ENCODE data around the gene CFAP299.

Gene CFAP299

DNA sequence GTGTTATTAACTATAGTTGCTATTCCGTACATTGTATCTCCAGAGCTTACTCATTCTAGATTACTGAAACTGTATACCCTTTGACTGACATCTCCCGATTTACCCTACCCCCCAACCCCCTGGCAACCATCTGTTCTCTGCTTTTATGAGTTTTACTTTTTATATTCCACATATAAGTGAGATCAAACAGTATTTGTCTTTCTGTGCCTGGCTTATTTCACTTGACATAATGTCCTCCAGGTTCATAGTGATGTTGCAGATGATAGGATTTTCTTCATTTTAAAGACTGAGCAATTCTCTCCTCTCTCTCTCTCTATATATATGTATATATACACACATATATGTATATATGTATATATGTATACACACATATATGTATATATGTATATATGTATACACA, 54.6 kb downstream of the CFAP299 start:
- no peak overlapping the region for H3K9ac ChIP-seq (ENCODE audit: low read depth, low read length, poor library complexity)
- no peak overlapping the region for H3K4me3 ChIP-seq (ENCODE audit: low read length in 2 of 2)
- H3K4me1 ChIP-seq (ENCODE audit: control insufficient read depth in 2 of 2, insufficient read depth in 1 of 2, low read depth in 1 of 2, low read length in 2 of 2): no peaks in the 10 kb centered on the region
- no peak overlapping the region for H3K14ac ChIP-seq (ENCODE audit: low read length)
- H2AFZ ChIP-seq (ENCODE audit: low read length): no peak overlapping the region
- H3K36me3 ChIP-seq (replicated peaks in 1 of 2; ENCODE audit: control insufficient read depth in 2 of 2, insufficient read depth in 2 of 2, low read length in 2 of 2): no peaks in the 10 kb centered on the region
- no peak overlapping the region for H2BK15ac ChIP-seq (ENCODE audit: low read length)
- H3K79me1 ChIP-seq (ENCODE audit: low read depth, low read length): no peaks in the 10 kb centered on the region
- no peak overlapping the region for H3K27ac ChIP-seq (replicated peaks; ENCODE audit: low read length)
- no peak overlapping the region for H3K4me2 ChIP-seq (ENCODE audit: insufficient read depth, low read length, poor library complexity, severe bottlenecking)
- no peak for DNase-seq (ENCODE audit: low spot score)
- H2BK5ac ChIP-seq (ENCODE audit: low read length): no peak overlapping the region
- no peak overlapping the region for H4K91ac ChIP-seq (ENCODE audit: low read depth, low read length, poor library complexity)
- H2BK12ac ChIP-seq (ENCODE audit: low read length): no peak overlapping the region
- no CpG with 5 or more reads among the region's 2 CpGs for WGBS, 2 donors (ENCODE audit: extremely low coverage in 2 of 2, insufficient read length in 2 of 2, insufficient replicate concordance in 1 of 2)
- H3K27me3 ChIP-seq (ENCODE audit: control insufficient read depth in 3 of 3, insufficient read depth in 3 of 3, low read depth in 1 of 3, low read length in 3 of 3): no peaks in the 10 kb centered on the region
- no peak overlapping the region for H3K23ac ChIP-seq (ENCODE audit: low read depth, low read length, poor library complexity)
- H3K9me3 ChIP-seq (replicated peaks in 1 of 2; ENCODE audit: control insufficient read depth in 2 of 2, insufficient read depth in 1 of 2, low read depth in 1 of 2, low read length in 2 of 2): peaks cover 0 to 2% of the 10 kb centered on the region in 2 donors
- no peak overlapping the region for H2BK120ac ChIP-seq (ENCODE audit: low read depth, low read length)
- no peak overlapping the region for H4K8ac ChIP-seq (ENCODE audit: low read depth, low read length)
- no peak overlapping the region for H3K4ac ChIP-seq (ENCODE audit: low read length)
- no peak overlapping the region for H2AK5ac ChIP-seq (ENCODE audit: low read depth, low read length)
- no peak overlapping the region for H3K18ac ChIP-seq (ENCODE audit: low read length)

DNA sequence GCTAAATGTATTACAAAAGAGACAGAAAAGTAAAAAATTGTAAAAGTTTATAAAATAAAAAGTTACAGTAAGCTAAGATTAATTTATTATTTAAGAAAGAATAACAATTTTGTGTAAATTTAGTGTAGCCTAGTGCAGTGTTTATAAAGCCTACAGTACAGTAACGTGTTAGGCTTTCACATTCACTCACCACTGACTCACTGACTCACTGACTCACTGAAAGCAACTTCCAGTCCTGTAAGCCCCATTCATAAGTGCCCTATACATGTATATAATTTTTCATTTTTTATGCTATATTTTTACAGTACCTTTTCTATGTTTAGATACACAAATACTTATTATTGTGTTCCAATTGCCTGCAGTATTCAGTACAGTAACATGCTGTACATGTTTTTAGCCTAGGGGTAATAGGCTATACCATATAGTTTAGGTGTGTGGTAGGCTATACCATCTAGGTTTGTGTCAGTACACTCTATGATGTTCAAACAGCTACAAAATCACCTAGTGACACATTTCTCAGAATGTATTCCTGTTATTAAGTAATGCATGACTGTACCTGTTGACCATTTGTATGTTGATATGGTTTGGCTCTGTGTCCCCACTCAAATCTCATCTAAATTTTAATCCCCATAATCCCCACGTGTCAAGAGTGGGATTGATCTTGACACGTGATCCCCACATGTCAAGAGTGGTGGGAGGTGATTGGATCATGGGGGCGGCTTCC, 57.9 kb downstream of the CFAP299 start:
- DNase-seq (ENCODE audit: low spot score): no peak

DNA sequence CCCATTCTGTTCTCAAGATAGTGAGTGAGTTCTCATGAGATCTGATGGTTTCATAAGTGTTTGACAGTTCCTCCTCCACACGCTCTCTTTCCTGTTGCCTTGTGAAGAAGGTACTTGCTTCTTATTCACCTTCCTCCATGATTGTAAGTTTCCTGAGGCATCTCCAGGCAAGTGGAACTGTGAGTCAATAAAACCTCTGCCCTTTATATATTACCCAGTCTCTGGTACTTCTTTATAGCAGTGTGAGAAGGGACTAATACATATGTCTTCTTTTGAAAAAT, 58.4 kb downstream of the CFAP299 start:
- no peak overlapping the region for H3K4ac ChIP-seq (ENCODE audit: low read length)
- no peak overlapping the region for H4K8ac ChIP-seq (ENCODE audit: low read depth, low read length)
- H3K4me3 ChIP-seq (ENCODE audit: low read length in 2 of 2): no peak overlapping the region
- no peak overlapping the region for H3K18ac ChIP-seq (ENCODE audit: low read length)
- no peak overlapping the region for H4K91ac ChIP-seq (ENCODE audit: low read depth, low read length, poor library complexity)
- H2BK5ac ChIP-seq (ENCODE audit: low read length): no peak overlapping the region
- no peak overlapping the region for H3K4me2 ChIP-seq (ENCODE audit: insufficient read depth, low read length, poor library complexity, severe bottlenecking)
- no CpG with 5 or more reads among the region's 1 CpG for WGBS, 2 donors (ENCODE audit: extremely low coverage in 2 of 2, insufficient read length in 2 of 2, insufficient replicate concordance in 1 of 2)
- no peak overlapping the region for H3K27ac ChIP-seq (replicated peaks; ENCODE audit: low read length)
- no peaks in the 10 kb centered on the region for H3K9me3 ChIP-seq (replicated peaks in 1 of 2; ENCODE audit: control insufficient read depth in 2 of 2, insufficient read depth in 1 of 2, low read depth in 1 of 2, low read length in 2 of 2)
- no peak overlapping the region for H2BK120ac ChIP-seq (ENCODE audit: low read depth, low read length)
- no peak overlapping the region for H3K14ac ChIP-seq (ENCODE audit: low read length)
- H3K36me3 ChIP-seq (replicated peaks in 1 of 2; ENCODE audit: control insufficient read depth in 2 of 2, insufficient read depth in 2 of 2, low read length in 2 of 2): no peaks in the 10 kb centered on the region
- no peak overlapping the region for H2BK12ac ChIP-seq (ENCODE audit: low read length)
- H3K27me3 ChIP-seq (ENCODE audit: control insufficient read depth in 3 of 3, insufficient read depth in 3 of 3, low read depth in 1 of 3, low read length in 3 of 3): no peaks in the 10 kb centered on the region
- no peak overlapping the region for H2AFZ ChIP-seq (ENCODE audit: low read length)
- DNase-seq (ENCODE audit: low spot score): no peak
- H3K9ac ChIP-seq (ENCODE audit: low read depth, low read length, poor library complexity): no peak overlapping the region
- H3K79me1 ChIP-seq (ENCODE audit: low read depth, low read length): no peaks in the 10 kb centered on the region
- H2AK5ac ChIP-seq (ENCODE audit: low read depth, low read length): no peak overlapping the region
- no peak overlapping the region for H2BK15ac ChIP-seq (ENCODE audit: low read length)
- H3K4me1 ChIP-seq (ENCODE audit: control insufficient read depth in 2 of 2, insufficient read depth in 1 of 2, low read depth in 1 of 2, low read length in 2 of 2): no peaks in the 10 kb centered on the region
- no peak overlapping the region for H3K23ac ChIP-seq (ENCODE audit: low read depth, low read length, poor library complexity)

More for the DNA sequence above, 57.9 kb downstream of the CFAP299 start:
- no peaks in the 10 kb centered on the region for H3K27me3 ChIP-seq (ENCODE audit: control insufficient read depth in 3 of 3, insufficient read depth in 3 of 3, low read depth in 1 of 3, low read length in 3 of 3)
- H3K27ac ChIP-seq (replicated peaks; ENCODE audit: low read length): no peak overlapping the region
- H2AK5ac ChIP-seq (ENCODE audit: low read depth, low read length): no peak overlapping the region
- H2BK12ac ChIP-seq (ENCODE audit: low read length): no peak overlapping the region
- no peak overlapping the region for H3K4me3 ChIP-seq (ENCODE audit: low read length in 2 of 2)
- no peak overlapping the region for H3K18ac ChIP-seq (ENCODE audit: low read length)
- no peaks in the 10 kb centered on the region for H3K79me1 ChIP-seq (ENCODE audit: low read depth, low read length)
- no CpG with 5 or more reads among the region's 4 CpGs for WGBS, 2 donors (ENCODE audit: extremely low coverage in 2 of 2, insufficient read length in 2 of 2, insufficient replicate concordance in 1 of 2)
- no peak overlapping the region for H2BK5ac ChIP-seq (ENCODE audit: low read length)
- H4K8ac ChIP-seq (ENCODE audit: low read depth, low read length): no peak overlapping the region
- H3K4ac ChIP-seq (ENCODE audit: low read length): no peak overlapping the region
- H4K91ac ChIP-seq (ENCODE audit: low read depth, low read length, poor library complexity): no peak overlapping the region
- no peak overlapping the region for H3K4me2 ChIP-seq (ENCODE audit: insufficient read depth, low read length, poor library complexity, severe bottlenecking)
- no peak overlapping the region for H2AFZ ChIP-seq (ENCODE audit: low read length)
- H3K9me3 ChIP-seq (replicated peaks in 1 of 2; ENCODE audit: control insufficient read depth in 2 of 2, insufficient read depth in 1 of 2, low read depth in 1 of 2, low read length in 2 of 2): no peaks in the 10 kb centered on the region
- no peak overlapping the region for H3K9ac ChIP-seq (ENCODE audit: low read depth, low read length, poor library complexity)
- no peak overlapping the region for H2BK15ac ChIP-seq (ENCODE audit: low read length)
- no peaks in the 10 kb centered on the region for H3K4me1 ChIP-seq (ENCODE audit: control insufficient read depth in 2 of 2, insufficient read depth in 1 of 2, low read depth in 1 of 2, low read length in 2 of 2)
- no peak overlapping the region for H3K23ac ChIP-seq (ENCODE audit: low read depth, low read length, poor library complexity)
- no peak overlapping the region for H3K14ac ChIP-seq (ENCODE audit: low read length)
- no peak overlapping the region for H2BK120ac ChIP-seq (ENCODE audit: low read depth, low read length)
- H3K36me3 ChIP-seq (replicated peaks in 1 of 2; ENCODE audit: control insufficient read depth in 2 of 2, insufficient read depth in 2 of 2, low read length in 2 of 2): no peaks in the 10 kb centered on the region

DNA sequence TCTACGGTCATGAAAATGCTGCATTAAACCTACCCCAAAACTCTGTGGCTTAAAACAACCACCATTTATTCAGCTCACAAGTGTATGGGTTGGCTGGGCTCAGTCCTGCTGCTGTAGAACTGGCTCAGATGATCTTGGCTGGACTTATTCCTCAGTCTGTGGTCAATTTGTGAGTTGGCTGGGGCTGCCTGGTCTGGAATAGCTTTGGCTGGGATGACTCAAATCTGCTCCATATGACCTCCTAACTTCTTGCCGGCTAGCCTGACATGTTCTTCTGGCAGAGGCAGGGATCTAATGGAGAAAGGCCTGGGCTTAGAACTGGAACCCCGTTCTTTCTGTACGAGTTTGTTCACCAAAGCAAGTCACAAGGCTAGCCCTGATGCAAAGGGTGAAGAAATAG, 71.7 kb downstream of the CFAP299 start:
- Histone ChIP-seq H3K79me1 (ENCODE audit: low read depth, low read length) (no peaks in the 10 kb centered on the region), H3K9me3 (replicated peaks in 1 of 2; ENCODE audit: control insufficient read depth in 2 of 2, insufficient read depth in 1 of 2, low read depth in 1 of 2, low read length in 2 of 2) (no peaks in the 10 kb centered on the region), H3K4me2 (ENCODE audit: insufficient read depth, low read length, poor library complexity, severe bottlenecking) (no peak overlapping the region), H3K9ac (ENCODE audit: low read depth, low read length, poor library complexity) (no peak overlapping the region), H3K36me3 (replicated peaks in 1 of 2; ENCODE audit: control insufficient read depth in 2 of 2, insufficient read depth in 2 of 2, low read length in 2 of 2) (no peaks in the 10 kb centered on the region), H4K91ac (ENCODE audit: low read depth, low read length, poor library complexity) (no peak overlapping the region), H2BK5ac (ENCODE audit: low read length) (no peak overlapping the region), H2AFZ (ENCODE audit: low read length) (no peak overlapping the region), H3K4me3 (ENCODE audit: low read length in 2 of 2) (no peak overlapping the region), H3K14ac (ENCODE audit: low read length) (no peak overlapping the region), H2BK12ac (ENCODE audit: low read length) (no peak overlapping the region), H3K23ac (ENCODE audit: low read depth, low read length, poor library complexity) (no peak overlapping the region), H3K27ac (replicated peaks; ENCODE audit: low read length) (no peak overlapping the region), H3K4ac (ENCODE audit: low read length) (no peak overlapping the region), H2BK15ac (ENCODE audit: low read length) (no peak overlapping the region), H2AK5ac (ENCODE audit: low read depth, low read length) (no peak overlapping the region), H2BK120ac (ENCODE audit: low read depth, low read length) (no peak overlapping the region), H3K18ac (ENCODE audit: low read length) (no peak overlapping the region), H3K4me1 (ENCODE audit: control insufficient read depth in 2 of 2, insufficient read depth in 1 of 2, low read depth in 1 of 2, low read length in 2 of 2) (no peaks in the 10 kb centered on the region), H4K8ac (ENCODE audit: low read depth, low read length) (no peak overlapping the region), H3K27me3 (ENCODE audit: control insufficient read depth in 3 of 3, insufficient read depth in 3 of 3, low read depth in 1 of 3, low read length in 3 of 3) (no peaks in the 10 kb centered on the region)
- no peak for DNase-seq (ENCODE audit: low spot score)
- WGBS, 2 donors (ENCODE audit: extremely low coverage in 2 of 2, insufficient read length in 2 of 2, insufficient replicate concordance in 1 of 2): no CpG with 5 or more reads among the region's 4 CpGs

Measured in neuronal stem cell (in vitro differentiated cells).